SHP77 (cell line): Measurements from ENCODE around the gene DNMT3A.

Source experiments
- DNase-seq, 2 experiments: peaks; one replicate each; lab custom pipeline; 2025; lab: John Stamatoyannopoulos, UW

The DNMT3A gene

DNA sequence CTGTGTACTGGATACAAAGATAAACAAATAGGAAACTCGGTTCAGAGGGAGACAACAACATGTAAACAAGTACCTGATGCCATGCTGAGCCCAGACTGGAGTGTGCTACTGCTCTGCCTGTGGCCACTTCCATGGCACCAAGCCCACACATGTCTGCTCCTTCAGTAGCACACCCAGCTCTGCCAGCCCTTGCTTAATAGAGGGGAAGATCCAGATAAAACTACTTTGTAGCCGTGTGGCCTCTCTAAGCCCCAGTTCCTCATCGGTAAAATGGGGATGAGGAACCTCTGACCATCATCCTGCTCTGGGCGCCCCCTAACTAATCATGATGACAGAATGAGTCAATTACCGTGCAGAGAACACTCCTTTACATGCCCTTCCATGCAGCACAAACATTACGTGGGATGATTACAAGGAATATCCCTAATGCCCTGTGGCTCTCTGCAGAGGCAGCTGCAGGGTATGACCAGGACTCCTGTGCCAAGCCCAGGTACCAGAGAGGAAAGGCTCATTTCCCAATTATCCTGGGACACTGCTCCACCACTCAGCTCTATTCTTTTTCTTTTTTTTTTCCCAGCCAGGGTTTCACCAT, 34.9 kb downstream of the DNMT3A start:
- no peak for DNase-seq

- DNase-seq: no peak
Observed at GRCh38 chr2:25305775-25306174, 36.0 kb downstream of the DNMT3A start.

GRCh38 chr2:25304826-25305596, 36.7 kb downstream of the DNMT3A start:
- no peak for DNase-seq

- no peak for DNase-seq
Observed at GRCh38 chr2:25304321-25304720, 37.4 kb downstream of the DNMT3A start.

DNA sequence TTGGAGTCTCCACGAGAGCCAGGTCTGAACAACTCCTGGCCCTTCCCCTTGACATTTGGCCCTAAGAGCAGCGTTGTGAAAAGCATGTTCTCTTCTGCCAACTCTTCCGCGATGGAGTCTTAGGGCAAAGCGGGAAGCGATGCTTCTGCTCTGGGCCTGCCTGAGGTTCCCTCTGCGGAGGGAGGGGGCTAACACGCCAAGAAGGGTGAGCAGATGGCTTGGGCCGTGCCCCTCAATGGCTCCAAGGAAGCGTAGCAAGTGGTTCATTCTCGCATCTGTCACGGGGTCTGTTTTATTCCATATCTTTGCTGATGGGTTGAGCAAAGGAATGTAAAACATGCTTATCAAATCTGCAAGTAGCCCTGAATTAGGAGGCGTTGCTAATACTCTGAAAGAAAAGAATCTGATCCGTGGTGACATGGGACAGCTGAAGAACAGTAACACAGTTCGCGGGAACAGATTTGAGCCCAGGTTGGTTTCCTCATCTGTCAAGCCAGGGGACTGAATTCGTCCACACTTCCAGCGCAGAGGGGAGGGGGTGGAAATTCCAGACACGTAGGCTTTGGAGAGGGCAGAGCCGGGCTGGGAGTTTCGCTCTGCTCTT, 38.0 kb downstream of the DNMT3A start:
- no peak for DNase-seq

DNA sequence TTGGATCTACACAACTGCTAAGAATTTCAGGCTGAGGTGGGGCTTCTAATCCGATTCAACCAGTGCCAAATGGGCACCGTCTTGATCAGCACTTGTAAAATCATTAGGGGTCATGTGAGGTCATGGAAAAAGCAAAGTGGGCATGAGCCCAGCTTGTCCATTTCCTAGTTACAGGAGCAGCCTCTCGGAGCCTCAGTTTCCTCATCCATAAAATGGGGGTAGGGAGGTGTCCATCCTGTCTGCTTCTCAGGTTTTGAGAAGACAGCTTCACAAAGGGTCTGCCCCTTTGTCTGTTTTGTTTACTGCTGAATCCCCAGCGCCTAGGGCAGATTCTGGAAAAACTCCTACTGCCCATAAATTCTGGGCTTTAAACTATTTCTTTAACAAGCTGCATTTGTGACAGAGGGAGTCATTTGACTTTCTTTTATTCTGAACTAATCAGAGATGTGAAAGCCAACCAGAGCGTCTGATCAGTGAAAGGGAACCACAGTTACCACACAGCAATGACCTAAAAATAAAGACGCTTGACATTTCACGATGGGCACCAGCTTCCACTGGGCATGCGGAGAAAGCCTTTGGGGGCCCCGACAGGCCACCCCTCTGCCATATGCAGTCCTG, 38.9 kb downstream of the DNMT3A start:
- DNase-seq: no peak

DNA sequence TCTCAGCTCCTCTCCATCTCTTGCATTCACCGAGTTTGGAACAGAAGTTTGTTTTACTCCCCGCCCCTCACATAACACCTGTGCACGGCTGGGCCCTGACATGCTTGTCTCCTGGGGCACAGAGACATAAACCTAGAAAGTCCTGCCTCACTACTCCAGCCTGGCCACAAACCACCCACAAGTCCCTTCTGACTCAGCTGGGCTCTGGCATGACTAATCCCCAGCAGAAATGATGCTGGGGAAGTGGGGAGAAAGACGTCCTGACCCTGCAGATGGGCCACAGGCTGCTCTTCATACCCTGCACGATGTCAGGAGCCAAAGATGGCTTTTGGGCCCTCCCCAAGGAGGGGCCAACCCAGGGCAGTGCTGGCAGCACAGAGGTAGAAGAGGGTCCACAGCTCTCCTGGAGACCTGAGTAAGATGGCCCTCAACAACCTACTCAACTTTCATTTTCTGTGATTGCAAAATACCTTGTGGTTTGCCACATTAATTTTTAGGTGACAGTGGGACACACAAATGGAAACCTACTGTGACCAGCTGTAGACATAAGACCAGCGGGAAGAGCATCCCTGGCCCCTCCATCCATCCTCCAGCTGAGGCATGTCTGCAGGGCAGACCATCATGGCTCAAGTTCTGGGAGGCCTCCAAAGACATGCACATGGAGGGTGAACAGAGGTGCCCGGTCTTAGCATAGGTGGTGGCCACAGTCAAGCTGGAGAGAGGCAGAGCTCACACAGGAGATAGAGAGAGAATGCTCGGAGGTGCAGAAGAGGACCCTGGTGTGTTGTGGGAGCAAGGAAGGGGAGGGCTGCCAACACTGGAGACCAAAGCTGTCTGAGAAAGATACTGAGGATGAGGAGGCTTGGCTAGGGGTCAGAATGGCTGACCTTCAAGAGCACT, 40.0 kb downstream of the DNMT3A start:
- DNase-seq: no peak

DNA sequence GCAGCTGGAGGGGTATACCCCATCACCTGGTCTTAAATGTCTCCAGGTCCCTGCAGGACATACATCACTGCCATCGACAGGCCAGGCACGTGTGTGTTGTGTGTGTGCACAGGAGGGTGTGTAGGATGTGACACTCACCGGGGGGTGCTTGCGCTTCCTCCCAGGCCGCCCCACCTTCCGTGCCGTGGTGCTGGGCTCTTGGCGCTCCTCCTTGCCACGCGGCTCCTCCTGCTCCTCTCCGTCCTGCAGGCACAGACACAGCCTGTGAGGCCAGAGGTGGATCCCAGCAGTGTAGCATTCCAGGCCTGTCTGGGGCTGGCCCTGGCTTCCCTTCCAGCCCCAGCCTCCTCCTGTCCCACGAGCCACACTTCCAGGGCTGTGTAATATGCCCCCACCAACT, 41.7 kb downstream of the DNMT3A start:
- DNase-seq: no peak

DNA sequence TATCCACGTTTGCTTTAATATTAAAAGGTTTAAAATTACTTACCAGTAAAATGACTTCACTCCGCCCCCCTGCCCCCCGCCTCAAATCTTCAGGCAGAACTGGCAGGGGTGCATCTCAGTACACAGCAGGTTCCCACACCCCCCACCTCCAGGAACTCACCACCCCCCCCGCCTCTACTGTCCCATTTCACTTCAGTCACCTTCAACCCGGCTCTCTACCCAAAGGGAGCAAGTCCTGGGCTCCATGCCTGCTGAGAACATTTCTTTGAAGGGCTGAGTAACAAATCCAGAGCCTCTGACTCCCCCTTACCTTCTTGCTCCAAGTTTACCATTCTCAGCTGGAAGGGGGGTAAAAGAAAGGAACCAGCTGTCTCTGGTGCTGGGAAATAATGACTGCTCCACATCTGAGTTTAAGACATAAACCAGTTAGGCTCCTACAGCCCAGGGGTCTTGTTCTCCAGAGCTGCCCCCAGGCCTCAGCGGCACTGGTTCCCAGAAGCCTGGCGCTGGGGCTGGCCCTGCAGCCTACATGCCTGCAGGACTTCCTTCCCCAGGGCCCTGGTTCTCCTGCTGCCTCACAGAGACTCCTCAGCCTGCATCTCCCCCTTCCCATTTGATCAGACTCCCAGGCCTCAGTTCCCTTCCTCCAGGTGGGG, 42.8 kb downstream of the DNMT3A start:
- DNase-seq: no peak

- no peak for DNase-seq
Observed at GRCh38 chr2:25297738-25298137, 44.0 kb downstream of the DNMT3A start.

DNA sequence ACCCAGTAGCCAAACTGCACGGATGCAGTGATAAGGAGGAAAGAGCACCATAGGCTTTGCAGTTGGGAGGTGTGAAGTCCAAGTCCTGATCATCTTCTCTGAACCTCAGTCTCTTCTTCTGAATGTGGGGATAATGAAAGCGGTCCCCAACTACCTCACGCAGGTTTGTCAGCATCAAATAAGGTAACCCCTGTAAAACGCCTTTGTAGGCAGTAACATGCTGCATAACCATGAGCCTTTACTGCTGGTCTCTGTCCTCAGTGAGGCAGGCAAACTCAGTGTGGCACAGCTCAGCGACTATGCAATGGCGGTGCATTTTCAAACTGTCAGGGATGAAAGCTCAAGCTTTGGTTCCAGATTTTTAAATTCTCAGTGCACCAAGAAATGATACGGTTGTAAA, 46.1 kb downstream of the DNMT3A start:
- DNase-seq: no peak

DNA sequence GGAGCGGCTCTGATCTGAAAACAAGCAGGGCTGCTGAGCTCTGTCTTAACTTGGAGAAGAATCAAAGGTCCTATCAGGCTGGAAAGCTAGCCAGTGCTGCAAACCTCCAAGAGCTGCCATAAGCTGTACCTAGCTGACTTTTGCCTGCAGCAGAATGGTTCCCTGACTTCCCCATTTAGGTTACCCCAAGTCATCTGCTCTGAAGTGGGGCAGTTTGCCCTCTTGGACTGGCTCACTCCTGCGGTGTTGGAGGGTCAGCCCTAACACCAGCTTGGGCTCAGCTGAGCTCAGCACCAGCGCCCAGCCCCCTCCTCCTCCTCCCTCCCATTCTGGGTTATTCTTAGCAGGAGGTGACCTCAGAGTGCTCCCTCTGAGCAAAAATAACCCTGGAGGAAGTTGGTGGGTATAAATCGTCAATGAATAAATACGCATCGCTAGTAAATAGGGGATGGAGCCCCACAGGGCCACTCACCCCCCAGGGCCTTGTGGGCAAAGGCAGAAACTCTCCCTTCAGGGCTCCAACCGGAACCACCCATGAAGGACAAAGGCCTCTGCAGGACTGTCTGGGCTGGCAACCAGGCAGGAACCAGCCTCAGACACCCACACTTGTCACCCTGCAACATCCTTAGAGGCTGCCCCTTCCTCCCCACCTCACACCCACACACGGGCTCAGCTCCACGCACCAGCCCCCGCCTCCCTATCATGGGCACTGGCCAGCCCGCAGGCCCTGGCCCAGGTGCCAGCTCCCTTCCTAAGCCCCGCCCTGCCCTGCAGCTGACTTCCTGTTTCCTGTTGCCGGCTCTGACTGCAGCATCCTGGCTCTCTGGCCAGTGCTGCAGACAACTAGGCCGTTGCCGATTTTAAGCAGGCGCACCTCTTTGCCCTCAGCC, 46.9 kb downstream of the DNMT3A start:
- peak; percentile 76 to 88 for DNase-seq

DNA sequence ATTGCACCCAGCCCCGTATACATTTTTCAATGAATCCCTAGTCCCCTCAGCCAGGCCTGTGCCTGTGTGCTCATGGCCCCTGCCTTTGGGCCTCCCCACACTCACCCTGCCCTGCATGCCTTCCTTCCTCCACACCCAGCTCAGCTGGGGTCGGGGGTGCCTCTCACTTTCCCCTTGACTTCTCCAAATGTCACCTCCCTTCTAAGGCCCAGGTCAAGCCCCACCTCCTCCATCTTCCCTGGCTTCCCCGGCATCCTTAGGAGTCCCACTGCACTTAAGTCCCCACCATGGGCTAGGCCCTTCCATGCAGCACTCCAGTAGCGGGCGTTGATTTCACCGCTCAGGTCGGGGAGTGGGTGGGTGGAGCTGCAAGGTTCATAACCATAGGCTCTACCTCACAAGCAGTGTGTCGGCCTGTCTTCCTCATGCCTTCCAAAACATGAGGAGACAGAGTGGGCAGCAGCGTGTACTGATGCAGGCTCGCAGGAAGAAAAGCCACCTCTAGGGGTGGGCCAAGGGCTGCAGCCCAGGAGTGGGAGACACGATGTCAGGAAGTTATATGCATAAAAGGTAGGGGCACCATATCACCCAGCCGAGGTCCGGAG, 47.7 kb downstream of the DNMT3A start:
- no peak for DNase-seq

- no peak for DNase-seq
Observed at GRCh38 chr2:25293145-25293544, 48.6 kb downstream of the DNMT3A start.

GRCh38 chr2:25292408-25292807, 49.3 kb downstream of the DNMT3A start:
- no peak for DNase-seq

DNA sequence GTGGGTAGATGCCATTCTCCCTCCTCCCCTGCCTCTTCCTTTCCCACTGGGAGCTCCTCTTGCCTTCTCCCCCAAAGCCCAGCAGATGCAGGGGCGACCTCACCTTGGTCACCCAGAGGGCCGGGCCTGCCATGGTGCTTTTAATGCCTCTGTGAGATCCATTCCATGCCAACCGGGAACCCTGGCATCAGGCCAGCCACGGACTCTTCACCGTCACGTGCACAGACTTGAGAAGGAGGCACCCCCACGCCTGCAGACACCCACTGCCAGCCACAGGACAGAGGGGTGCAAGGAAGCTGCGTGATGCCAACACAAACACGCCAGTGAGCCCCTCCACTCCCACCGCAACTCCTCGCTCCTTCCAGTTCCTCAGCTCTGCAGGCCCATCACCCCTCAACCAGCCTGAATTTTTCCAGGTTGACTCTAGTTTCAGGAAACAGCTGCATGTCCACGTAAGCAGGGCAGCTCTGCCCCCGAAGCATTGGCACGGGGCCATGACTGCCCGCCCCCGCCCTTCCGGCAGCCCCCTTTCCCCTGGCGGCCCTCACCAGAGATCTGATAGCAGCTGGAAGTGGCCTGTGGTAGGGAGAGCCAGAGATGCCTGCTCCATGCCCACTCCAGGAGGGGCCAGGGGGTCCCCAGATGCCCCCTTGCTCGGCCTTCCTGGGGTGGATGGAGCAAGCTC, 50.8 kb downstream of the DNMT3A start:
- peak; percentile 66 to 84 for DNase-seq

- no peak for DNase-seq
Observed at GRCh38 chr2:25286723-25287483, 54.8 kb downstream of the DNMT3A start.

- DNase-seq: no peak
Observed at GRCh38 chr2:25286025-25286400, 55.7 kb downstream of the DNMT3A start.
